ENCODE data around the gene TMEM191C. TPM values are rescaled to one million over a fixed set of nuclear protein-coding genes. Genes with fewer than 3 reads are reported as not detected.

TMEM191C gene
- polyA plus RNA-seq, 1 donor from 2014 or later, result 0.54 TPM

Other genes starting within 250 kb of the TMEM191C start
- gene RIMBP3B, start 83.6 kb upstream of the TMEM191C start, polyA plus RNA-seq (ENCODE audit: insufficient read depth, low read depth, low replicate concordance), result 0.34 TPM
- gene HIC2, start 50.0 kb upstream of the TMEM191C start, polyA plus RNA-seq (ENCODE audit: insufficient read depth, low read depth, low replicate concordance), result 1.7 TPM
- gene RIMBP3C, start 84.1 kb downstream of the TMEM191C start, polyA plus RNA-seq (ENCODE audit: insufficient read depth, low read depth, low replicate concordance), result not detected
- 89.0 TPM for gene UBE2L3, start 100.3 kb downstream of the TMEM191C start, polyA plus RNA-seq (ENCODE audit: insufficient read depth, low read depth, low replicate concordance)
- 16.1 TPM for gene YDJC, start 162.6 kb downstream of the TMEM191C start, polyA plus RNA-seq (ENCODE audit: insufficient read depth, low read depth, low replicate concordance)
- gene CCDC116, start 165.4 kb downstream of the TMEM191C start, polyA plus RNA-seq (ENCODE audit: insufficient read depth, low read depth, low replicate concordance), result 0.24 TPM
- gene SDF2L1, start 174.9 kb downstream of the TMEM191C start, polyA plus RNA-seq (ENCODE audit: insufficient read depth, low read depth, low replicate concordance), result 19.1 TPM
- 25.8 TPM for gene PPIL2, start 198.6 kb downstream of the TMEM191C start, polyA plus RNA-seq (ENCODE audit: insufficient read depth, low read depth, low replicate concordance)

All from brain (organoid and tissue), 1 donor.